GM18526 (cell line): ENCODE measurements around the gene SPECC1L.

ENCODE experiments used
- POLR2A ChIP-seq: IDR thresholded peaks from 3 replicates; pipeline ENCODE4 v1.6.1; 2011; ENCODE audit not compliant: insufficient read length; ENCODE audit errors: extremely low read depth

Gene SPECC1L

DNA sequence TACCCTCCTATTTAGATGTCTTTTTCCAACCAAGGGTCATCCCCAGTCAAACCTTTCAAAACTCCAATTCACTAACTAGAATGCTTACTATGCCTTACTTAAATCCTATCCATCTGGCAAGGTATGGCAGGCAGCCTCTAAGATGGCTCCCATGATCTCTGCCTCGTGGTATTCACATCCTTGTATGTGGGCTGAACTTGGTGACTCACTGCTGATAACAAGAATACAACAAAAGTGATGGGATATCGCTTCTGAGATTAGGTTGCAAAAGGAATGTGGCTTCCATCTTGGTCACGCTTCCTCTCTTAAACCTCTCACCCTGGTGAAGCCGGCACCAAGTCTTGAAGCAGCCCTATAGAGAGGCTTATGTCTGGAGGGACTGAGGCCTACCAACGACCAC is 194.9 kb downstream of the SPECC1L start:
- no peak for TF ChIP-seq POLR2A

DNA sequence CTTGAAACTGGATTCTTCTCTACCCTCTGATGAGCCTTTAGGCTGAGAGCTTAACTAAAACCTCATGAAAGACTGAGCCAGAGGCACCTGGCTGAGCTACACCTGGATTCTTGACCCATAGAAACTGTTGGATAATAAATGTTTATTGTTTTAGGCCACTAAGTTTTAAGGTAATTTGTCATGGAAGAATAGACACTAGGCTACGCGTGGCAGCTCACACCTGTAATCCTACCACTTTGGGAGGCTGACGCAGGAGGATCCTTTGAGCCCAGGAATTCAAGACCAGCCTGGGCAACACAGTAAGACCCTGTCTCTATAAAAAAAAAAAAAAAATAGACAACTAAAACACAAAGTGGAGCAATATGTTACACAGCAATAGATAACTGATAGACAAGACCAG is 195.3 kb downstream of the SPECC1L start:
- no peak for TF ChIP-seq POLR2A

DNA sequence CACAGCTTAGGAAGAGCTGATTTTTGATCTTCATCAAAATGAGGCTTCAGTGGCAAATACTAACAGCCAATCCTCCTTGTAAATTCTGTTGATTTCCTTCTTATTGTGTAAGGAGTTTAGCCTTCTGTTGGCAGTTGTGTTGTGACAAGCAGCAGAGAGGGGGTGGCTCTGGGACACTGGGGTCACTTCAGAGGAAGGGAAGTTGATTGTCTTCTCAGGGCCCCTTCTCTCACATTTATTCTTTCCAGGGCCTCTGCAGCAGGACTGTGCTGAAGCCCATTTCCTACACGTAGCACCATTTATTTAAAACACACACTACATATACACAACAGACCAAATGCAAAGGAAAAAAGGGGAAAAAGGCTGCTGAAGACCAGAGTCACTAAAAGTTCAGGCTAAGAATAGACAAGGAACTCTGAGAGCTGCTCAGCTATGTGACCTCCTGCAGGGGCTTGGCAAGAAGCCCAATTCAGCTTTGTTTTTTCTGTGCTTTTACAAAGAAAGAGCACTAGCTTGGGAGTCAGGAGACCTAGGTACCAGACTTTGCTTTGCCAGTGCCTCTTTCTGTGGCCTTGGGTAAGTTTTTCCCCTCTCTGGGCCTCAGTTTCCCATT is 196.2 kb downstream of the SPECC1L start:
- no peak for TF ChIP-seq POLR2A

- no peak for TF ChIP-seq POLR2A
Measured at GRCh38 chr22:24467340-24467739, 196.7 kb downstream of the SPECC1L start.
